Activated B cell treated with CpG ODN at 0.5 μM for 24 hours (primary cell): ENCODE measurements around the gene RAP1GAP2. TPM values are rescaled to one million over a fixed set of nuclear protein-coding genes. Genes with fewer than 3 reads are reported as not detected.

Experiments used
- ATAC-seq: fragments of 200-7000 bp; cut with Tn5 transposase; one replicate; pipeline ENCODE4 v1.10.0; 2021; ENCODE audit warnings: low read depth, mild to moderate bottlenecking, moderate library complexity
- CTCF ChIA-PET: fragments of 350-600 bp; sonication (Branson Sonifier 250); formaldehyde crosslinking; loops from one replicate; lab custom pipeline; 2021; ENCODE audit warnings: antibody characterized with exemption; lab: Charles Lee
- POLR2A ChIA-PET: fragments of 350-600 bp; sonication (Branson Sonifier 250); formaldehyde crosslinking; loops from one replicate; lab custom pipeline; 2021; ENCODE audit warnings: antibody characterized with exemption; lab: Charles Lee
- DNase-seq: peaks from one replicate; pipeline ENCODE4 v3.0.0; 2022
- H3K27ac Mint-ChIP-seq: one replicate; pipeline ENCODE4 v1.8.0; 2020; ENCODE audit warnings: mixed read lengths
- H3K27me3 Mint-ChIP-seq: one replicate; pipeline ENCODE4 v1.8.0; 2021; ENCODE audit warnings: mixed read lengths
- H3K36me3 Mint-ChIP-seq: one replicate; pipeline ENCODE4 v1.8.0; 2021; ENCODE audit warnings: low read depth, mixed read lengths
- H3K4me1 Mint-ChIP-seq: one replicate; pipeline ENCODE4 v1.8.0; 2021; ENCODE audit warnings: mixed read lengths
- H3K4me3 Mint-ChIP-seq: one replicate; pipeline ENCODE4 v1.8.0; 2020; ENCODE audit warnings: mild to moderate bottlenecking, mixed read lengths
- H3K9me3 Mint-ChIP-seq: one replicate; pipeline ENCODE4 v1.8.0; 2020; ENCODE audit warnings: mixed read lengths
- CTCF ChIP-seq: fragments of 200-600 bp; IDR thresholded peaks from one replicate; pipeline ENCODE4 v1.8.0; 2022; ENCODE audit warnings: antibody characterized with exemption, mild to moderate bottlenecking
- intact Hi-C: fragments of 100-400 bp; cut with micrococcal nuclease; formaldehyde crosslinking; loops from one replicate; pipeline ENCODE4 v1.15.1; 2024
- total RNA-seq: library from RNA; stranded (reverse); gene quantifications from 2 replicates; pipeline ENCODE4 v1.2.3, GENCODE V29; 2022

RAP1GAP2 gene
- total RNA-seq, 1 donor from 2014 or later: 2.6 TPM

GRCh38 chr17:2962729-2963128 is 166.5 kb downstream of the RAP1GAP2 start:
- CTCF ChIA-PET: no interaction called here
- H3K4me1 Mint-ChIP-seq: no peaks in the 10 kb centered on the region
- H3K27ac Mint-ChIP-seq: no peak overlapping the region
- DNase-seq (no peak), ATAC-seq (no peak)
- H3K36me3 Mint-ChIP-seq: peaks cover 23% of the 10 kb centered on the region
- intact Hi-C loops: no loop called here
- H3K9me3 Mint-ChIP-seq: no peaks in the 10 kb centered on the region
- H3K27me3 Mint-ChIP-seq: no peaks in the 10 kb centered on the region
- no peak for TF ChIP-seq CTCF
- POLR2A ChIA-PET: no interaction called here
- H3K4me3 Mint-ChIP-seq: no peak overlapping the region

DNA sequence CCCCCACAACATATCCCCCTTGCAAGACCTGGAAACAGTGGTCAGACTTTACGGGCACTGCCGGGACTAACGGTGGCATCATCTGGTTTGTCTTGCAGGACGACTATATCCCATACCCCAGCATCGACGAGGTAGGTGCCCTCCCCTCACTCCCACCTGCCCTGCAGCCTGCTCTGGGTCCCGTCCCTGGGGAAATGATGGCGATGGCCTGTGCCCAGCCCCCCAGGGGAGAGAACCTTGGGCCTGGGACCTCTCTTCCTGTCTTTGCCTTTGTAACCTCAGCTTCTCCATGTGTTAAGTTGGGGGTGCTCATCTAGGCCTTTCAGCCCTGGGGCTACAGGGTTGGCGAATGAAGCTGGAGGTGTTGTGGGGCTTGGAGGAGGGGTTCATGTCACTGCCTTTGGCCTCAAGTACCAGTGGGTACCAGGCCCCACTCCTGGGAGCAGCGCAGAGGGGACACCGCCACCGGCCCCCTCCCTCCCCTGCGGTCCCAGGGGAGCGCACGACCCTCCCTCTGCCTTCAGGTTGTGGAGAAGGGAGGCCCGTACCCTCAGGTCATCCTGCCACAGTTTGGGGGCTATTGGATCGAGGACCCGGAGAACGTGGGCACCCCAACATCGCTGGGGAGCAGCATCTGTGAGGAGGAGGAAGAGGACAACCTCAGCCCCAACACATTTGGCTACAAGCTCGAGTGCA is 167.2 kb downstream of the RAP1GAP2 start:
- no peak for TF ChIP-seq CTCF
- no peak overlapping the region for H3K4me3 Mint-ChIP-seq
- ATAC-seq: no peak
- ChIA-PET CTCF (no interaction called here), POLR2A (no interaction called here)
- H3K27me3 Mint-ChIP-seq: no peaks in the 10 kb centered on the region
- H3K36me3 Mint-ChIP-seq: peaks cover 30% of the 10 kb centered on the region
- no peaks in the 10 kb centered on the region for H3K4me1 Mint-ChIP-seq
- H3K27ac Mint-ChIP-seq: no peak overlapping the region
- no peak for DNase-seq
- intact Hi-C loops: no loop called here
- H3K9me3 Mint-ChIP-seq: no peaks in the 10 kb centered on the region

- Mint-ChIP-seq H3K4me3 (no peak overlapping the region), H3K36me3 (peaks cover 30% of the 10 kb centered on the region)
- CTCF ChIA-PET: no interaction called here
Observed at GRCh38 chr17:2964028-2964356, 167.8 kb downstream of the RAP1GAP2 start.

DNA sequence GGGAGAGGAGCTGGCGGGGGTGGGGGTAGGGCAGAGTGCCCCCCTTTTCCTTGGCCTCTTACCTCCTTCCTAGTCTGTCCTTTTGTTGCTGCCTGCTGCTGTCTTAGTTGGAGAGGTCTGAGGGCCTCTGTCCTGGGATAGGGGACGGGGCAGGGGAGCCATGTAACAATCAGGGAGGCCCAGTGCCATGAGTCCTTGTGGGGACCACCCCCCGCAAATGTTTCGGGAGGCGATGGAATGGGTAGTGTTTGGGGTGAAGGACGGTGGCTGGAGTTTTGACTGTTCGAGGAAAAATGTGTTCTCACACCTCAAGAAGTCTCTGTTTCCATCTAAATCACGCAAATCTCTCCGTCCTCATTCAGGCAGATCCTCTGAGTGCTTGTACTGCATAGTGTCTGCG is 168.1 kb downstream of the RAP1GAP2 start:
- ChIA-PET POLR2A (no interaction called here), CTCF (no interaction called here)
- Mint-ChIP-seq H3K27me3 (no peaks in the 10 kb centered on the region), H3K27ac (no peak overlapping the region), H3K4me3 (no peak overlapping the region), H3K36me3 (peaks cover 30% of the 10 kb centered on the region), H3K9me3 (no peaks in the 10 kb centered on the region), H3K4me1 (no peaks in the 10 kb centered on the region)
- DNase-seq: no peak
- intact Hi-C loops: no loop called here
- no peak for ATAC-seq
- TF ChIP-seq CTCF: no peak

More at GRCh38 chr17:2964028-2964356, 167.8 kb downstream of the RAP1GAP2 start:
- intact Hi-C loops: no loop called here
- POLR2A ChIA-PET: no interaction called here
- Mint-ChIP-seq H3K27me3 (no peaks in the 10 kb centered on the region), H3K27ac (no peak overlapping the region), H3K4me1 (no peaks in the 10 kb centered on the region), H3K9me3 (no peaks in the 10 kb centered on the region)
- ATAC-seq: no peak
- TF ChIP-seq CTCF: no peak
- no peak for DNase-seq

DNA sequence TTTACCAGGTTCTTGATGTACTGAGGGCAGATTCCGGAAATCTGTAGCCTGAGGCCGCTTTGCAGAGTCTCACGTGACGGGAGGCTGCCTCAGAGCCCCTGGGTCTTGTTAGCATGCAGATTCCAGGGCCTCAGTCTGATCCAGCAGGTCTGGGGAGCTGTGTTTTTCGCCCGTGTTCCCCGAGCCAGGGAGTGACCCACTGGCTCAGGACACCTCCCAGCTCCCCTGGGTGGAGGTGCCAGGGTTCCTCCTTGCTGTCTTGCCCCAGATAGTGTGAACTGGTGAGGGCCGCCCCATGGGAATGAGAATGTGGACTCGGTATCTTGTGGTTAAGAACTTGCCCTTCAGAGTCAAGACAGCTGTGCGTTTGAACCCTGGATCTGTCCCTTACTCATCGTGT is 168.6 kb downstream of the RAP1GAP2 start:
- H3K27me3 Mint-ChIP-seq: no peaks in the 10 kb centered on the region
- intact Hi-C loops: no loop called here
- no peaks in the 10 kb centered on the region for H3K9me3 Mint-ChIP-seq
- DNase-seq (no peak), ATAC-seq (no peak)
- no peak overlapping the region for H3K27ac Mint-ChIP-seq
- ChIA-PET CTCF (no interaction called here), POLR2A (interaction anchor here (0.6 kb wide), 1 partner anchor 39 kb away, joined by 4 read pairs; no protein-coding TSS in a partner anchor)
- TF ChIP-seq CTCF: no peak
- H3K36me3 Mint-ChIP-seq: peaks cover 30% of the 10 kb centered on the region
- H3K4me1 Mint-ChIP-seq: no peaks in the 10 kb centered on the region
- no peak overlapping the region for H3K4me3 Mint-ChIP-seq
